GM19455 (cell line): Measurements from ENCODE around the gene ZP4.
A peak's percentile ranks its signal among the peaks of the same experiment; 100 is the strongest.

Source experiments
- ATAC-seq: cut with Tn5 transposase; IDR thresholded peaks from one replicate; pipeline ENCODE4 v1.9.1; 2021; ENCODE audit not compliant: unreplicated experiment

The ZP4 gene

GRCh38 chr1:237890822-237891221 lies at the start of gene ZP4:
ZP4 (minus strand) TSS chr1:237890922; CDS start chr1:237890635, 287 bp downstream.
- ATAC-seq = no peak

- ATAC-seq = no peak
These were observed 47.8 kb upstream of the ZP4 start for GRCh38 chr1:237938553-237938952.

DNA sequence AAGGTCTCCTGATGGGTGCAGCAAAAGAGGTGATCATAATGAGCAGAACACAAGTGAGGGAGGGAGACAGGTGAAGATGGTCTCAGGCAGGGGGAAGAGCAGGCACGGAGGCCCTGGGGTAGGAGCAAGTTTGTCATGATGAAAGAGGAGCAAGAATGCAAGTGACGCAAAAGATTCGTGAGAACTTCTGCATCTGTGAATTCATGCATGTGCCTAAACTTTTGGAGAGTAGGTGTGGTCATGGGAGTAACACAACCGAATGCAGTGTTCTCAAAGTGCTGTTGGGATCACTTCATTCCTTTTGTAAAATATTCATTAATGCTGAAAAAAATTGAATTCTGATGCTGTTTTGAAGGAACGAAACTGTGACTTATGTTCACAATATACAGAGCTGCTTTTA lies 47.3 kb upstream of the ZP4 start:
- no peak for ATAC-seq

- ATAC-seq = no peak
These were observed 42.1 kb upstream of the ZP4 start for GRCh38 chr1:237932816-237933215.

DNA sequence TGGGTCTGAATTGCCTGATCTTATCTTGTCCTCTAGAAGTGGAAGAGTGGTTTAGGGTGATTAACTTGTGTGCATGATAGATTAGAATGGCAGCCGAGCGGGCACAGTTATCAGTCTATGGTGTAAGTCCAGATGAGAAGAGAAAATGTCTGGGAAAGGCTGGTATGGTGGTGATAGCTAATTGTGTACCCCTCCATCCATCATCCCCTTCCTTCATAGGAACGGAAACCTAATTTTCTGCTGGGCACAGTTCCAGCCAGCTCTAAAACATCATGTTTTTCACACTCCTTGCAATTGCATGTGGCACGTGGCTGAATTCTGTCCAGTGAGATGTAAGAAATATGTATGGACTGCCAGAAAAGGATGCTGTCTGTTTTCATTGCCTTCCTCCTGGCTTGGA lies 40.9 kb upstream of the ZP4 start:
- ATAC-seq = no peak

DNA sequence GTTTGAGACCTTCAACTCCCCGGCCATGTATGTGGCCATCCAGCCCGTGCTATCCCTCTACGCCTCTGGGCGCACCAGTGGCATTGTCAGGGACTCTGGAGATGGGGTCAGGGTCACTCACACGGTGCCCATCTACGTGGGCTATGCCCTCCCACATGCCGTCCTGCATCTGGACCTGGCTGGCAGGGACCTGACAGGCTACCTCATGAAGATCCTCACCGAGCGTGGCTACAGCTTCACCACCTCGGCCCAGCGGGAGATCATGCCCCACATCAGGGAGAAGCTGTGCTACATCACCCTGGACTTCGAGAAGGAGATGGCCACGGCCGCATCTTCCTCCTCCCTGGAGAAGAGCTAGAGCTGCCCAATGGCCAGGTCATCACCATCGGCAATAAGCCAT lies 36.5 kb upstream of the ZP4 start:
- no peak for ATAC-seq

GRCh38 chr1:237921306-237921705 lies 30.6 kb upstream of the ZP4 start:
- ATAC-seq = no peak

GRCh38 chr1:237913345-237913744 lies 22.6 kb upstream of the ZP4 start:
- no peak for ATAC-seq

DNA sequence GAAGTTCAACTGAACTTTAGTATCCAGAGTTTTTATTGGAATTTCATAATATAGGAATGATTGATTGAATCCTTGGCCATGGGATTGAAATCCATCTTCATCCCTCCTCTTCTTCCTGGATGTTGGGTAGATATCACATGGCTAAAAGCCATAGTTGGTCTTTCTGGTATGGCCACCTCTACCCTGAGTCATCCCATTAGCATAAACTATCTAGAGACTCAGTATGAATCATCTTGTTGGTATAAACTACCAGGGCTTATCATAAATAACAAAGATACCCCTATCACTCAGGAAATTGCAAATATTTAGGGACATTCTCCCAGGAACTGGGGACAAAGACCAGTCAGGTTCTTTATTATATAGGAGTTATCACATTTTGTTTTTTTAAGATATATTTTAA lies 21.2 kb upstream of the ZP4 start:
- ATAC-seq = no peak

DNA sequence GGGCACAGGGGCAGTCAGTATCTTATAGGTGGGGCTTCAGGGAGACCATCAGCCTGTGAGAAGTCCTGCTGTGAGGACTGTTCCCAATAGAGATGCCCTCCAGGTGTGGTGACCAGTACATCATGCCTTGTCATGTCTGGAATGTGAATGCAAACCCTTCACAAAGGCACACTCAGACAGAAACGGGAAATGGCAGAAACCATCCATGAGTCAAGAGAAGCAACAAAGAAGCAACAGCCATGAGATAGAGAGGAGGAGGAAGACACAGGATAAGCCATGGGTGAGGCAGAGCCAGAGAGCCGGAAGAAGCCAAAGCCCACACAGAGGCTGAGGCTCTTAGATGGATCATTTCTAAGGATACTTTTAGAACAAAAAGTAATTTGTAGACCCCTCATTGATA lies 20.1 kb upstream of the ZP4 start:
- no peak for ATAC-seq

DNA sequence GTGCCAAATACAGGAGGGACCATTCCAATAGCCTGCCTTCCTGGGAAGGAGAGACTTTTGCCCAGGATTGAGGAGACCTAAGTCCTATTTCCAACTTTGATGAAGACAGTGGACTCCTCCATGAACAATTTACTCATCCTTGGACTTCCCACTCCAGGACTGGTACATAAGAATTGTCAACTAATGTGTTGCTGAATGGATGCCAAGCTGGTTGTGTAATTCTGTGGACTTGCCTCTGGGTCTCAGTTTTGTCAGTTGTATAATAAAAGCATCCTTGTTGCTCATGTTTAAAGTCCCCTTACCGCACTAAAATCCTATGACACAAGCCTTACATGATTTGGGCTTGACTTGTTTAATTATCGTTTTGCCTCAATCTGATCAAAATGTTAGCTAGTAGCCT lies 13.2 kb upstream of the ZP4 start:
- no peak for ATAC-seq

DNA sequence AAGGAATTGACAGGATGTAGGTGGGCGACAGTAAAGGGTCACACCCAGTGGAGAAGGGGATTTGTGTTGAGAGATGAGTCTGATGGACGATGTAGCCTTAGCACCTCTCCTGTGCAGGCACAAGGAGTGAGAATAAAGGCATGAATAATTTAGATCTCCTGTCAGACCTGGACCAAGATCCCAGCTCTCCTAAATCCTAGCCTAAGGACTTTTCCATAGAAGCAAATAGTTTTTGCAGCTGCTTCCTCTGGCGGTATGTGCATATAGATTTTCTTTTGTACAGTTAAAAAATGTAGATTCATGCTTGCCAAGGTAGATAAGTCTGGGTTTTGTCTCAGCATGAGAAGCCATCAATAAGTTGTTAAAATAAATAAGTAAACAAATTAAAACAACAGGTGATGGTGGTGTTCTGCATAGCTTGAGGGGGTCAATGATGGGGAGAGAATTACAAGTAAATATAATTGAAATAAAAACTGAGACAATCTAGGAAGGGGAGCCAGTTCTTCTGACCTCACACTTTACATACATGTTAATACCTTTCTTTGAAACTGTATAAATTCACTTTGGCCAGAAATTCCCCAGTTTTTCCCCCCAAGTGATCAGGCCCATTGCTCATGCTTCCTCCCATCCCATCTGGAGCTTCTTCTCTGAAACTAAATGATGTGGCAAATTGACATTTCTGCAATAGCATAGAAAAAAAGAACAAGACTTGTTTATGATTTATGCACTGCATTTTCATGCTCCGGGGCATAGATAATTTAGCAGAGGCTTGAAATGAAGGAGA lies 12.4 kb upstream of the ZP4 start:
- no peak for ATAC-seq

- peak; percentile 61 for ATAC-seq
These were observed 10.7 kb upstream of the ZP4 start for GRCh38 chr1:237901299-237901934.

- ATAC-seq = no peak
These were observed 4.9 kb upstream of the ZP4 start for GRCh38 chr1:237895630-237896029.

GRCh38 chr1:237894131-237894530 lies 3.4 kb upstream of the ZP4 start:
- no peak for ATAC-seq

- ATAC-seq = no peak
These were observed 1.3 kb upstream of the ZP4 start for GRCh38 chr1:237891979-237892378.

DNA sequence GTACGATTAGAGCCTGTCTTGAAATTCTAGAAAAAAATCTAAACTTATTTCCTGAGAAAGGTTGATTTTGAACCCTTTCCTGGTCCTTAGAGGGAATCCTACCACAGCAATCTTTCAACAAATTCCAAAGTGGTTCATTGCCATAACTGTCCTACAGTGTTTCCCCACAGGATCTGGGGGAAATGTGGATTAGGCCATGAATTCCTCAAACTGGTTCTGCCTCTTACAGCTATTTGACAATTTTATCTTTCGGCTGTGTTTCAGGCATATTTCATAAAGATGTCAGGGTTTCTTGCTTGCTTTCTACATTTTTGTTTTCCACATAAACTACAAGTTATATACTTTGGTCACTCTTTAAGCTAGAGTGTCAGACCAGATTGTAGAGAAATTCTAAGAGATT lies 544 bp upstream of the ZP4 start:
- no peak for ATAC-seq

- no peak for ATAC-seq
These were observed 306 bp downstream of the ZP4 start for GRCh38 chr1:237890416-237890815.

- ATAC-seq = no peak
These were observed 2.6 kb downstream of the ZP4 start for GRCh38 chr1:237888143-237888542.

- no peak for ATAC-seq
These were observed 3.2 kb downstream of the ZP4 start for GRCh38 chr1:237887542-237887941.

- ATAC-seq = no peak
These were observed 6.5 kb downstream of the ZP4 start for GRCh38 chr1:237884237-237884636.

DNA sequence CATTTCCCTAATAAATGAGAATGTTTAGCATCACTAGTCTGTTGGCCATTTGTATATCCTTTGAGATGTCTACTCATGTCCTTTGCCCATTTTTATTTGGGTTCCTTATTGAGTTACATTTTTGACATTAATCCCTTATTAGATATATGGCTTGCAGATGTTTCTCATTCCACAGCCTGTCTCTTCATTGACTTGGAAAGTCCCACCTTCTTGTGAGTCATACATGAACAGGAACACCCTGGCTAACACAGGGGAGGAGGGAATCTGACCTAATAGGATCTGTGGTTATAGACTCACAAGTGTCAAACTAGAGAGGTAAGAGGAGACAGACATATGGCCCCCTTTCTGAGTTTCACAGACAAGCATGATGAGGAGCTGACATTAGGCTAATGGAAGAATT lies 11.5 kb downstream of the ZP4 start:
- ATAC-seq = no peak

GRCh38 chr1:237878406-237878805 lies 12.3 kb downstream of the ZP4 start:
- no peak for ATAC-seq
